CD4-positive, alpha-beta T cell treated with Interleukin-17A for 4 hours (primary cell): Measurements from ENCODE around the gene GABBR1.
A peak's percentile ranks its signal among the peaks of the same experiment; 100 is the strongest.

Source experiments
- DNase-seq: peaks from one replicate; pipeline ENCODE4 v3.0.0-alpha.2; 2020; ENCODE audit warnings: mixed read lengths

GABBR1 gene

GRCh38 chr6:29652198-29652584 lies 19.2 kb upstream of the GABBR1 start:
- no peak for DNase-seq

GRCh38 chr6:29651413-29652197 lies 18.6 kb upstream of the GABBR1 start:
- DNase-seq: no peak

GRCh38 chr6:29649701-29650673 lies 17.0 kb upstream of the GABBR1 start:
- peak; percentile 99 for DNase-seq

- DNase-seq: no peak
These were observed 15.1 kb upstream of the GABBR1 start for GRCh38 chr6:29647927-29648642.

GRCh38 chr6:29641430-29642148 lies 8.6 kb upstream of the GABBR1 start:
- peak; percentile 74 for DNase-seq

GRCh38 chr6:29637247-29637646 lies 4.3 kb upstream of the GABBR1 start:
- DNase-seq: no peak

- no peak for DNase-seq
These were observed 537 bp upstream of the GABBR1 start for GRCh38 chr6:29633534-29633905.

GRCh38 chr6:29631860-29632731 lies 887 bp downstream of the GABBR1 start:
- peak; percentile 83 for DNase-seq

GRCh38 chr6:29631209-29631810 lies 1.7 kb downstream of the GABBR1 start:
- DNase-seq: no peak

- DNase-seq: no peak
These were observed 2.7 kb downstream of the GABBR1 start for GRCh38 chr6:29630315-29630714.

- DNase-seq: no peak
These were observed 3.4 kb downstream of the GABBR1 start for GRCh38 chr6:29629571-29629970.

GRCh38 chr6:29628419-29629281 lies 4.3 kb downstream of the GABBR1 start:
- DNase-seq: peak; percentile 72

GRCh38 chr6:29627755-29628418 lies 5.1 kb downstream of the GABBR1 start:
- DNase-seq: peak; percentile 80

GRCh38 chr6:29626948-29627754 lies 5.8 kb downstream of the GABBR1 start:
- DNase-seq: no peak

- no peak for DNase-seq
These were observed 7.5 kb downstream of the GABBR1 start for GRCh38 chr6:29625337-29625930.

GRCh38 chr6:29624520-29624961 lies 8.4 kb downstream of the GABBR1 start:
- DNase-seq: no peak

GRCh38 chr6:29620630-29621029 lies 12.4 kb downstream of the GABBR1 start:
- no peak for DNase-seq

- DNase-seq: no peak
These were observed 13.3 kb downstream of the GABBR1 start for GRCh38 chr6:29619578-29620160.
